Osteoblast (primary cell): ENCODE data around the gene PNPLA3. TPM values are rescaled to one million over a fixed set of nuclear protein-coding genes. Genes with fewer than 3 reads are reported as not detected.
"Not testable (repeated sequence)": the region's sequence is repeated elsewhere in the genome, so short reads cannot be mapped to it uniquely, and the experiment has no call there.

ENCODE experiments used
- DNase-seq: peaks from one replicate; pipeline ENCODE4 v3.0.0; 2011; ENCODE audit warnings: low spot score, mixed read lengths; ENCODE audit not compliant: insufficient read length; ENCODE audit errors: missing footprints
- H2AFZ ChIP-seq: 2 replicates; pipeline ENCODE4 v1.6.0; 2011; ENCODE audit warnings: mild to moderate bottlenecking, low read length
- H3K27ac ChIP-seq: 2 replicates; pipeline ENCODE4 v1.5.1; 2011; ENCODE audit warnings: mild to moderate bottlenecking, low read depth, low read length, moderate library complexity
- H3K27me3 ChIP-seq: 2 replicates; pipeline ENCODE4 v1.6.0; 2012; ENCODE audit warnings: mild to moderate bottlenecking, control low read depth, inconsistent platforms, low read length, moderate library complexity; ENCODE audit not compliant: insufficient read depth
- H3K36me3 ChIP-seq: 2 replicates; pipeline ENCODE4 v1.5.1; 2011; ENCODE audit warnings: mild to moderate bottlenecking, low read length, control low read depth, moderate library complexity; ENCODE audit not compliant: insufficient read depth
- H3K4me1 ChIP-seq: 2 replicates; pipeline ENCODE4 v1.5.1; 2011; ENCODE audit warnings: mild to moderate bottlenecking, low read length, control low read depth, moderate library complexity; ENCODE audit not compliant: insufficient read depth
- H3K4me2 ChIP-seq: 2 replicates; pipeline ENCODE4 v1.6.0; 2011; ENCODE audit warnings: mild to moderate bottlenecking, low read length; ENCODE audit not compliant: insufficient read depth
- H3K4me3 ChIP-seq: fragments of 200-600 bp; sonication (generic); 3 replicates; pipeline ENCODE4 v1.5.1; 2012; ENCODE audit warnings: mild to moderate bottlenecking, low read length, inconsistent platforms; ENCODE audit not compliant: insufficient read depth
- H3K79me2 ChIP-seq: 2 replicates; pipeline ENCODE4 v1.6.0; 2012; ENCODE audit warnings: mild to moderate bottlenecking, low read length, control low read depth, inconsistent platforms; ENCODE audit not compliant: insufficient read depth
- H3K9me3 ChIP-seq: 2 replicates; pipeline ENCODE4 v1.5.1; 2011; ENCODE audit warnings: low read depth, low read length, control low read depth
- H4K20me1 ChIP-seq: 2 replicates; pipeline ENCODE4 v1.6.0; 2012; ENCODE audit warnings: mild to moderate bottlenecking, low read length, control low read depth; ENCODE audit not compliant: insufficient read depth
- CTCF ChIP-seq: IDR thresholded peaks from 2 replicates; pipeline ENCODE4 v1.5.1; 2011; ENCODE audit warnings: mild to moderate bottlenecking, low read depth, low read length, moderate library complexity; ENCODE audit errors: extremely low read depth
- total RNA-seq: library from RNA; depleted of rRNA; stranded (reverse); fragments of >200 nt; gene quantifications from 2 replicates; pipeline ENCODE4 v1.2.3, GENCODE V29; 2012

Gene PNPLA3
- total RNA-seq, 1 donor = 8.3 TPM

GRCh38 chr22:43904412-43904811 is 19.2 kb upstream of the PNPLA3 start:
- H2AFZ ChIP-seq, H3K27ac ChIP-seq, H3K27me3 ChIP-seq, H3K4me2 ChIP-seq, DNase-seq, H3K4me1 ChIP-seq, H3K4me3 ChIP-seq, H4K20me1 ChIP-seq, H3K9me3 ChIP-seq, H3K79me2 ChIP-seq, H3K36me3 ChIP-seq: not testable (repeated sequence)
- peak; percentile 34 for TF ChIP-seq CTCF

GRCh38 chr22:43905681-43906080 is 17.9 kb upstream of the PNPLA3 start:
- Histone ChIP-seq H3K4me2 (no peak overlapping the region), H4K20me1 (no peaks in the 10 kb centered on the region), H3K27ac (no peak overlapping the region), H3K36me3 (no peaks in the 10 kb centered on the region), H3K4me3 (no peak overlapping the region), H3K79me2 (no peaks in the 10 kb centered on the region), H3K4me1 (peaks cover 7% of the 10 kb centered on the region), H3K27me3 (peaks cover 4% of the 10 kb centered on the region), H2AFZ (no peak overlapping the region), H3K9me3 (no peaks in the 10 kb centered on the region)
- TF ChIP-seq CTCF = no peak
- DNase-seq = peak; percentile 45

GRCh38 chr22:43909708-43910107 is 13.9 kb upstream of the PNPLA3 start:
- H3K4me2 ChIP-seq = no peak overlapping the region
- TF ChIP-seq CTCF = no peak
- no peak overlapping the region for H3K27ac ChIP-seq
- H3K9me3 ChIP-seq = no peaks in the 10 kb centered on the region
- no peaks in the 10 kb centered on the region for H3K4me1 ChIP-seq
- H3K27me3 ChIP-seq = peaks cover 12% of the 10 kb centered on the region
- DNase-seq = no peak
- H2AFZ ChIP-seq = no peak overlapping the region
- no peaks in the 10 kb centered on the region for H3K36me3 ChIP-seq
- H4K20me1 ChIP-seq = no peaks in the 10 kb centered on the region
- H3K4me3 ChIP-seq = no peak overlapping the region
- no peaks in the 10 kb centered on the region for H3K79me2 ChIP-seq

- no peak overlapping the region for H3K4me3 ChIP-seq
- H3K9me3 ChIP-seq = no peaks in the 10 kb centered on the region
- H3K27ac ChIP-seq = no peak overlapping the region
- H3K4me1 ChIP-seq = no peaks in the 10 kb centered on the region
- DNase-seq = peak; percentile 72
- no peak for TF ChIP-seq CTCF
- H2AFZ ChIP-seq = no peak overlapping the region
- H3K27me3 ChIP-seq = peaks cover 12% of the 10 kb centered on the region
- H3K4me2 ChIP-seq = no peak overlapping the region
- H3K36me3 ChIP-seq = no peaks in the 10 kb centered on the region
- no peaks in the 10 kb centered on the region for H3K79me2 ChIP-seq
- no peaks in the 10 kb centered on the region for H4K20me1 ChIP-seq
Measured at GRCh38 chr22:43910178-43910695, 13.4 kb upstream of the PNPLA3 start.
